MCF 10A (cell line): Measurements from ENCODE around the gene FAM181A. TPM values are rescaled to one million over a fixed set of nuclear protein-coding genes. Genes with fewer than 3 reads are reported as not detected.
A peak's percentile ranks its signal among the peaks of the same experiment; 100 is the strongest.

Experiments
- BruUV-seq: library from RNA; stranded (reverse); fragments of 400-500 nt; replicated peaks from 2 replicates; lab custom pipeline; 2021; lab: Mats Ljungman, UMichigan
- CTCF ChIA-PET: fragments of 300-600 bp; sonication (Branson Sonifier 250); formaldehyde crosslinking; extraction: SDS; loops from one replicate; lab custom pipeline; 2021; ENCODE audit warnings: antibody characterized with exemption, inconsistent platforms; lab: Yijun Ruan, JAX
- POLR2A ChIA-PET: fragments of 300-600, 350-650 bp; sonication (Branson Sonifier 250); formaldehyde crosslinking; extraction: SDS; loops from one replicate; lab custom pipeline; 2020; ENCODE audit warnings: antibody characterized with exemption, inconsistent platforms; lab: Yijun Ruan, JAX
- DNase-seq: peaks from one replicate; pipeline ENCODE4 v3.0.0-alpha.2; 2018; ENCODE audit not compliant: unreplicated experiment
- H3K27ac Mint-ChIP-seq: one replicate; pipeline ENCODE4 v1.8.0; 2022; ENCODE audit warnings: mild to moderate bottlenecking, low read depth, mixed read lengths; ENCODE audit not compliant: unreplicated experiment
- H3K27me3 Mint-ChIP-seq: one replicate; pipeline ENCODE4 v1.8.0; 2022; ENCODE audit warnings: mixed read lengths; ENCODE audit not compliant: insufficient read depth, unreplicated experiment
- H3K36me3 Mint-ChIP-seq: one replicate; pipeline ENCODE4 v1.8.0; 2022; ENCODE audit warnings: mild to moderate bottlenecking, moderate library complexity, mixed read lengths; ENCODE audit not compliant: insufficient read depth, unreplicated experiment
- H3K4me1 Mint-ChIP-seq: one replicate; pipeline ENCODE4 v1.8.0; 2022; ENCODE audit warnings: mixed read lengths; ENCODE audit not compliant: insufficient read depth, unreplicated experiment
- H3K4me3 Mint-ChIP-seq: one replicate; pipeline ENCODE4 v1.8.0; 2022; ENCODE audit warnings: mild to moderate bottlenecking, moderate library complexity, mixed read lengths; ENCODE audit not compliant: unreplicated experiment
- H3K9me3 Mint-ChIP-seq: one replicate; pipeline ENCODE4 v1.8.0; 2022; ENCODE audit warnings: mixed read lengths; ENCODE audit not compliant: unreplicated experiment
- CTCF ChIP-seq: fragments of 200-600 bp; IDR thresholded peaks from one replicate; pipeline ENCODE4 v1.8.0; 2022; ENCODE audit warnings: antibody characterized with exemption, mild to moderate bottlenecking; ENCODE audit not compliant: unreplicated experiment
- intact Hi-C: fragments of 100-400 bp; cut with micrococcal nuclease; formaldehyde crosslinking; loops from 2 replicates; pipeline ENCODE4 v1.14.1; 2022
- total RNA-seq: library from RNA; stranded (reverse); gene quantifications from 2 replicates; pipeline ENCODE4 v1.2.3, GENCODE V29; 2022

FAM181A gene
- total RNA-seq, 1 experiment from 2014 or later: not detected

DNA sequence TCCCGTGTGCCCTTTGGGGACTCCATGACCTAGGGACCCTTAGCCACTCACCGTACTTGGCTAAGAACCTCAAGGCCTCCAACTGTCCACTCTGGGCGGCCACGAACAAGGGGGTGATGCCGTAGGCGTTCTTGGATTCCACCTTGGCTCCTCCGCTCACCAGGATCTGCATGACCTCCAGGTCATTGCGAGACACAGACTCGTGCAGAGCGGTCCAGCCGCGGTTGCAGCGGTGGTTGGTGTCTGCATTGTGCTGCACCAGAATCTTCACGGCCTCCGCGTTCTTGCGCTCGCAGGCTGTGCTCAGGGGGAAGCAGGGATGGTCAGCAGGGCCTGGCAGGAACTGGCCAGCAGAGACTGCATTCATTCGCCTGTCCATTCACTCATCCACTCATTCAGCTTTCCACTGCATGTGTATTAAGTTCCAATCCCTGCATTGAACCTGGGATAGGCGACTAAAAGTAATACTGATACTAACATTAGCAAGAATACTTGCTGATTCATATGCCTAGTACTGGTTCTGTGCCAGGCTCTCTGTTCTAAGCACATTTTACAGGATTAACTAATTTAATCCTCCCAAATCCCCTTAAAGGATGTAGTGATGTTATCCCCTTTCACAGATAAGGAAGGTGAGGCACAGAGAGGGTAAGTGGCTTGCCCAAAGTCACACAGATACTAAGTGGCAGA, 23.9 kb downstream of the FAM181A start:
- POLR2A ChIA-PET: interaction anchor here (1.0 kb wide), 1 partner anchor 13 kb away, joined by 4 read pairs; no protein-coding TSS in a partner anchor

DNA sequence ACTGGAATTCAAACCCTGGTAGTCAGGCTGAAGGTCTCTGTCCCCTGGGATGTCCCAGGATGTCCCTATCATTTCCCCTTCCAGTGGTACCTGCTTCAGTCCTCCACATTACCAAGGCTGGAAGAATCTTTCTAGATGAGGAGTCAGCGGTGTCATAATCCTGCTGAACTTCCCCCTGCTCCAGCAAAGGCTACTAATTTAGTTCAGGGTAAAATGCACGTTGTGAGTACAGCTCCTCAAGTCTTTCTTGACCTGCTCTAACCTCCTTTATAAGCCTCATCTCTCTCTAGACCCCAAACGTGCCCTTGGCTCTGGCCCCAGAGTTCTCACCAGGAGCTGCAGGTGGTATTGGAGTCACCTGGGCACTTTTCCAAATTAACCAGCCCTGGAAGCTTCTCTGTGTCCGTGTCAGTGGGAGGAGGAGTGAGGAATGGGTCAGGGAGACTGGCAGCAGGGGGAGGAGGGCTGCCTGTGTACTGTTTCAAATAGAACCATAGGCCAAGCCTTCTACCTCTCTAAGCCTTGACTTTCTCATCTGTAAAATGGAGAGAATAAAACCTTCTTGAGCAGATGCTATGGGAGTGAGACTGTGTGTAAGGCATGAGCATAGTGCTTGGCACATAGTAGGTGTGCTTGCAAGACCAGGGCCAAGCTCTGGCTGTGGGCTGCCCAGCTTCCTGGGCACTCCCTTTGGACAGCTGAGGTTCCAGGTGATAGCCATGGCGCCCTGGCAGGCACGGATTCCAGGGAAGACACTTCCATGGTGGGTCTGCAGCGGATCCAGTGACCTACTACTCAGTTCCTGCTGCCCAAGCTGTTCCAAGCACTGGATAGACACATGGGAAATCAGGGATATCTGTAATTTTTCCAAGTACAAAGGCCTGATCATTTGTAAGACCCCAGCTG, 24.7 kb downstream of the FAM181A start:
- no peak for TF ChIP-seq CTCF
- Mint-ChIP-seq H3K4me1 (peaks cover 5% of the 10 kb centered on the region), H3K27me3 (no peaks in the 10 kb centered on the region), H3K9me3 (no peaks in the 10 kb centered on the region), H3K4me3 (no peak overlapping the region), H3K36me3 (no peaks in the 10 kb centered on the region), H3K27ac (no peak overlapping the region)
- ChIA-PET CTCF (interaction anchor here (0.5 to 1.2 kb wide), 3 partner anchors 12 to 1341 kb away, joined by 3 read pairs; no protein-coding TSS in a partner anchor), POLR2A (no interaction called here)
- intact Hi-C loops: no loop called here
- no TSS peak for BruUV-seq
- peak; percentile 65 for DNase-seq

More for the DNA sequence above, 23.9 kb downstream of the FAM181A start:
- no peak for TF ChIP-seq CTCF
- Mint-ChIP-seq H3K36me3 (no peaks in the 10 kb centered on the region), H3K4me1 (peaks cover 12% of the 10 kb centered on the region), H3K27ac (no peak overlapping the region), H3K4me3 (no peak overlapping the region), H3K27me3 (no peaks in the 10 kb centered on the region), H3K9me3 (no peaks in the 10 kb centered on the region)
- BruUV-seq: no TSS peak
- CTCF ChIA-PET: interaction anchor here (0.5 to 1.3 kb wide), 4 partner anchors 11 to 562 kb away, joined by 3 to 4 read pairs (median 3); no protein-coding TSS in a partner anchor
- DNase-seq: no peak
- intact Hi-C loops: no loop called here

DNA sequence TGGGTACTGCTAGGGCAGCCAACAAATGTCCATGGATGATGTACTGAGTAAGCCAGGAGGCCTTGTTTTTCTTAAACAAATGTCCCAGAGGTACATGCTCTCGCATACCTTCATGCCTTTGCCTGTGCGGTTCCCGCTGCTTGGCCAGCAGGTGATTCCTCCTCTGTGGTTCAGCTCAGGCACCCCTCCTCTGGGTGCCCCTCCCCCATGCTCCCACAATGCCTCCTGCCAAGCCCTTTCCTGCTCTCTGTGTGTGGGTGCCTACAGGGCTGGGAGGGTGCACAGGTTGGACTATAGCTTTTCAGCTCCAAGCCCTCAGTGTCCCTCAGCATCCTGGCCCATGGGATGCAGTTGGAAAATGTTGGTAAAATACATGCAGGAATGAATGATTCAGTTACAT, 25.7 kb downstream of the FAM181A start:
- ChIA-PET CTCF (interaction anchor here (0.6 kb wide), 1 partner anchor 1340 kb away, joined by 3 read pairs; no protein-coding TSS in a partner anchor), POLR2A (no interaction called here)
- intact Hi-C loops: no loop called here
- Mint-ChIP-seq H3K36me3 (no peaks in the 10 kb centered on the region), H3K27me3 (no peaks in the 10 kb centered on the region), H3K27ac (no peak overlapping the region), H3K4me1 (peaks cover 5% of the 10 kb centered on the region), H3K4me3 (no peak overlapping the region), H3K9me3 (no peaks in the 10 kb centered on the region)
- no TSS peak for BruUV-seq
- no peak for DNase-seq
- TF ChIP-seq CTCF: no peak

DNA sequence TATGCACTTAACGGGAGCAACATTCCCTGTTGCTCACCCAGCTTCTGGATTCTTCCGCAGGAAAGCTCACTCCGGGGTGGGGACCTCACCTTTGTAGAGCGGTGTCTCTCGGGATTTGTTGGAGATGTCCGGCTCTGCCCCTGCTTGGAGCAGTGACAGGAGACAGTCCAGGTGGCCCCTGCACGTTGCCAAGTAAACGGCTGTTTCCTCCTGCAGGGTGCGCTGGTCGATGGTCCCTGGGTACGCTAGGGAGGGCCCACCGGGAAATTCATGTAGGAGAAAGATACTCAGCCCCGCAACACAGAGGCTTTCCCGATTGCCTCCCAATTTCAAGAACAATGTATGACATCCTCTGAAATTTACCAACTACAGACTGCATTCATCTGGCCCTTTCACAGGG, 26.1 kb downstream of the FAM181A start:
- Mint-ChIP-seq H3K27ac (no peak overlapping the region), H3K4me1 (peaks cover 5% of the 10 kb centered on the region), H3K4me3 (no peak overlapping the region), H3K36me3 (no peaks in the 10 kb centered on the region), H3K9me3 (no peaks in the 10 kb centered on the region), H3K27me3 (no peaks in the 10 kb centered on the region)
- TF ChIP-seq CTCF: no peak
- intact Hi-C loops: no loop called here
- CTCF ChIA-PET: no interaction called here
- POLR2A ChIA-PET: no interaction called here
- DNase-seq: no peak
- BruUV-seq: no TSS peak
